Measurements from ENCODE around the gene CD14. TPM values are rescaled to one million over a fixed set of nuclear protein-coding genes. Genes with fewer than 3 reads are reported as not detected.
"Not testable (repeated sequence)": the region's sequence is repeated elsewhere in the genome, so short reads cannot be mapped to it uniquely, and the experiment has no call there.

The CD14 gene
- total RNA-seq, 2 donors from 2014 or later, result 25.0 to 74.1 TPM

GRCh38 chr5:140628711-140629110, 4.3 kb downstream of the CD14 start:
- Histone ChIP-seq H3K4me3 (no peak overlapping the region), H3K9me3 (no peaks in the 10 kb centered on the region), H3K27ac (no peak overlapping the region), H3K4me1 (peaks cover 0 to 18% of the 10 kb centered on the region in 2 donors), H3K27me3 (no peaks in the 10 kb centered on the region), H3K36me3 (no peaks in the 10 kb centered on the region)
- TF ChIP-seq CTCF (IDR thresholded peaks at IDR 0.05), result no peak
- DNase-seq (ENCODE audit: low spot score), result no peak

- Histone ChIP-seq H3K4me3 (no peak overlapping the region), H3K27me3 (no peaks in the 10 kb centered on the region), H3K4me1 (peaks cover 0 to 13% of the 10 kb centered on the region in 2 donors), H3K27ac (no peak overlapping the region), H3K9me3 (no peaks in the 10 kb centered on the region), H3K36me3 (no peaks in the 10 kb centered on the region)
- TF ChIP-seq CTCF (IDR thresholded peaks at IDR 0.05), result no peak
- no peak for DNase-seq (ENCODE audit: low spot score)
These were observed 5.0 kb downstream of the CD14 start for GRCh38 chr5:140627972-140628371.

- H3K4me3 ChIP-seq, H3K4me1 ChIP-seq, H3K9me3 ChIP-seq, H3K27me3 ChIP-seq, H3K27ac ChIP-seq, H3K36me3 ChIP-seq: not testable (repeated sequence)
- DNase-seq (ENCODE audit: low spot score), result peak; percentile 38
These were observed 8.1 kb downstream of the CD14 start for GRCh38 chr5:140624886-140625285.

GRCh38 chr5:140623061-140623460, 9.9 kb downstream of the CD14 start:
- not testable (repeated sequence) for DNase-seq (ENCODE audit: low spot score); H3K27me3 ChIP-seq; H3K9me3 ChIP-seq; H3K4me1 ChIP-seq; H3K4me3 ChIP-seq; H3K36me3 ChIP-seq; H3K27ac ChIP-seq

- Histone ChIP-seq H3K36me3 (no peaks in the 10 kb centered on the region), H3K4me3 (no peak overlapping the region), H3K9me3 (no peaks in the 10 kb centered on the region), H3K4me1 (no peaks in the 10 kb centered on the region), H3K27me3 (no peaks in the 10 kb centered on the region), H3K27ac (no peak overlapping the region)
- TF ChIP-seq CTCF (IDR thresholded peaks at IDR 0.05), result no peak
- no peak for DNase-seq (ENCODE audit: low spot score)
These were observed 10.7 kb downstream of the CD14 start for GRCh38 chr5:140622301-140622700.

- Histone ChIP-seq H3K27ac (no peak overlapping the region), H3K4me3 (no peak overlapping the region), H3K27me3 (no peaks in the 10 kb centered on the region), H3K9me3 (no peaks in the 10 kb centered on the region), H3K36me3 (no peaks in the 10 kb centered on the region), H3K4me1 (no peaks in the 10 kb centered on the region)
- DNase-seq (ENCODE audit: low spot score), result no peak
- no peak for TF ChIP-seq CTCF (IDR thresholded peaks at IDR 0.05)
These were observed 21.9 kb downstream of the CD14 start for GRCh38 chr5:140611020-140611521.

- Histone ChIP-seq H3K36me3 (no peaks in the 10 kb centered on the region), H3K27me3 (no peaks in the 10 kb centered on the region), H3K9me3 (no peaks in the 10 kb centered on the region), H3K4me3 (no peak overlapping the region), H3K4me1 (no peaks in the 10 kb centered on the region), H3K27ac (peak overlapping the region; percentile 13 to 38)
- DNase-seq (ENCODE audit: low spot score), result no peak
- TF ChIP-seq CTCF (IDR thresholded peaks at IDR 0.05), result no peak
These were observed 23.8 kb downstream of the CD14 start for GRCh38 chr5:140609126-140609525.

Data from right atrium auricular region (tissue), 2 donors.